ENCODE results near the gene ADGRD2. TPM values are rescaled to one million over a fixed set of nuclear protein-coding genes. Genes with fewer than 3 reads are reported as not detected.

The ADGRD2 gene
- total RNA-seq, 1 donor from 2014 or later, result 0.31 TPM

DNA sequence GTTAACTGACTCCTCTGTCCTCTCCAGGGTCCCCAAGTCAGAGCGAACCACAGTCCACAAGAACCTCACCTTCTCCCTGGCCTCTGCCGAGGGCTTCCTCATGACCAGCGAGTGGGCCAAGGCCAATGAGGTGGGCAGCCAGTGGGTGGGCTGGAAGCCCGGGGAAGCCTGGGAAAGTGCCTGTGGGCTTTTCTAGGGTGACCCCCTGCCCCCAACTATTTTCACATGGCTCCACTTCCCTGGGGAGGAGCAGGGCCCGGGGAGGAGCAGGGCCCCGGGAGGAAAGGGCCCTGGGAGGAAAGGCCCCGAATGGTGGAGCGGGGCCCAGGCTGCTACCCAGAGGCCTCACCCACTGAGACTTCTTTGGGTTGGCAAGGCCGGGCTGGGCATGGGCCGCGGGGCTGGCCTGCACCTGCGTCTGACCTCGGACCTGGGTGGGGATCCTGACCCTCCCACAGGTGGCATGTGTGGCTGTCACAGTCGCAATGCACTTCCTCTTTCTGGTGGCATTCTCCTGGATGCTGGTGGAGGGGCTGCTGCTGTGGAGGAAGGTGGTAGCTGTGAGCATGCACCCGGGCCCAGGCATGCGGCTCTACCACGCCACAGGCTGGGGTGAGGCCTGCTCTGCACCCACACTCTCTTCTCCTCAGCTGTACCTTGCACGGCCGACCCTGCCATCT, 17.9 kb downstream of the ADGRD2 start:
- Mint-ChIP-seq H3K9me3 (no peaks in the 10 kb centered on the region), H3K27ac (no peak overlapping the region), H3K27me3 (peaks cover 17% of the 10 kb centered on the region), H3K4me1 (ENCODE audit: unreplicated experiment) (no peaks in the 10 kb centered on the region), H3K4me3 (no peak overlapping the region), H3K36me3 (no peaks in the 10 kb centered on the region)
- TF ChIP-seq CTCF (conservative IDR thresholded peaks at IDR 0.05), result no peak
- no peak for DNase-seq (ENCODE audit: extremely low spot score, unreplicated experiment)

GRCh38 chr9:124469011-124469832, 19.0 kb downstream of the ADGRD2 start:
- no peak for TF ChIP-seq CTCF (conservative IDR thresholded peaks at IDR 0.05)
- no peaks in the 10 kb centered on the region for H3K4me1 Mint-ChIP-seq (ENCODE audit: unreplicated experiment)

DNA sequence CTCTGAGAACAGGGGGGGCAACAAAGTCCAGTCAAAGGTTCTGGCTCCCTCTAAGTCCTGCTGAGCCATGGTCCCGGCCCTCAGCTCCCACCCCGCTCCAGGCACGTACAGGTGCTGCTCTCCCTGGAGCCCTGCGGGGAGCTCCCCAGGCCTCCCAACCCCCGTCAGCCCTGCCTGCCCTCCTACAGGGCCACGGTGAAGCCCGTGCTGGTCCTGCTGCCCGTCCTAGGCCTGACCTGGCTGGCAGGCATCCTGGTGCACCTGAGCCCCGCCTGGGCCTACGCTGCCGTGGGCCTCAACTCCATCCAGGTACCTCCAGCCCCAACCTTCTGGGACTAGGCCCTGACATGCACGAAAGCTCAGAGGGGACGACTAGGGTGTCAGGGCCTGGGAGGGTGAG, 20.1 kb downstream of the ADGRD2 start:
- Mint-ChIP-seq H3K4me1 (ENCODE audit: unreplicated experiment) (no peaks in the 10 kb centered on the region), H3K27ac (no peak overlapping the region), H3K36me3 (no peaks in the 10 kb centered on the region), H3K4me3 (no peak overlapping the region), H3K27me3 (peaks cover 18% of the 10 kb centered on the region), H3K9me3 (no peaks in the 10 kb centered on the region)
- no peak for DNase-seq (ENCODE audit: extremely low spot score, unreplicated experiment)
- TF ChIP-seq CTCF (conservative IDR thresholded peaks at IDR 0.05), result no peak

More at GRCh38 chr9:124469011-124469832, 19.0 kb downstream of the ADGRD2 start:
- Mint-ChIP-seq H3K9me3 (no peaks in the 10 kb centered on the region), H3K27ac (no peak overlapping the region), H3K36me3 (no peaks in the 10 kb centered on the region), H3K4me3 (no peak overlapping the region), H3K27me3 (peaks cover 19% of the 10 kb centered on the region)
- DNase-seq (ENCODE audit: extremely low spot score, unreplicated experiment), result no peak

GRCh38 chr9:124470726-124471125, 20.5 kb downstream of the ADGRD2 start:
- H3K27me3 Mint-ChIP-seq, result peaks cover 16% of the 10 kb centered on the region
- H3K4me3 Mint-ChIP-seq, result no peak overlapping the region
- H3K36me3 Mint-ChIP-seq, result no peaks in the 10 kb centered on the region
- H3K4me1 Mint-ChIP-seq (ENCODE audit: unreplicated experiment), result no peaks in the 10 kb centered on the region
- TF ChIP-seq CTCF (conservative IDR thresholded peaks at IDR 0.05), result no peak
- DNase-seq (ENCODE audit: extremely low spot score, unreplicated experiment), result no peak
- no peak overlapping the region for H3K27ac Mint-ChIP-seq
- no peaks in the 10 kb centered on the region for H3K9me3 Mint-ChIP-seq

- H3K4me1 Mint-ChIP-seq (ENCODE audit: unreplicated experiment), result no peaks in the 10 kb centered on the region
- H3K27ac Mint-ChIP-seq, result no peak overlapping the region
- no peaks in the 10 kb centered on the region for H3K9me3 Mint-ChIP-seq
- no peak overlapping the region for H3K4me3 Mint-ChIP-seq
- no peaks in the 10 kb centered on the region for H3K36me3 Mint-ChIP-seq
- no peak for DNase-seq (ENCODE audit: extremely low spot score, unreplicated experiment)
- no peak for TF ChIP-seq CTCF (conservative IDR thresholded peaks at IDR 0.05)
- H3K27me3 Mint-ChIP-seq, result peaks cover 15% of the 10 kb centered on the region
Observed at GRCh38 chr9:124471761-124472160, 21.5 kb downstream of the ADGRD2 start.

Measured in type B pancreatic cell (in vitro differentiated cells).